Kidney (tissue), 14 donors: Measurements from ENCODE around the gene WFDC1. TPM values are rescaled to one million over a fixed set of nuclear protein-coding genes. Genes with fewer than 3 reads are reported as not detected.

Experiments
- DNase-seq, 5 donors: peaks; one replicate each; pipeline ENCODE4 v3.0.0-alpha.2; 2013 to 2020
- FAIRE-seq: peaks from 2 replicates; lab custom pipeline; 2012; peaks lifted over from hg19 to GRCh38; lab: Jason Lieb, UNC
- H3K27ac ChIP-seq, 2 donors: one replicate each; pipeline ENCODE4 v1.7.0; 2013; ENCODE audit warnings: low read depth in 2 of 2, low read length in 2 of 2, inconsistent platforms in 1 of 2
- H3K27me3 ChIP-seq: one replicate; pipeline ENCODE4 v1.7.1; 2013; ENCODE audit warnings: low read length, inconsistent platforms; ENCODE audit not compliant: control insufficient read depth, insufficient read depth
- H3K36me3 ChIP-seq, 3 donors: one replicate each; pipeline versions ENCODE4 v1.7.0 to v1.7.1; 2013; ENCODE audit warnings: low read length in 3 of 3, control low read depth in 1 of 3, inconsistent platforms in 1 of 3; ENCODE audit not compliant: insufficient read depth in 3 of 3, control insufficient read depth in 2 of 3
- H3K4me1 ChIP-seq, 3 donors: one replicate each; pipeline versions ENCODE4 v1.7.0 to v1.7.1; 2013; ENCODE audit warnings: low read length in 3 of 3, inconsistent platforms in 1 of 3, low read depth in 1 of 3; ENCODE audit not compliant: control insufficient read depth in 2 of 3, insufficient read depth in 2 of 3
- H3K4me3 ChIP-seq, 3 donors: one replicate each; pipeline versions ENCODE4 v1.7.0 to v1.8.1; 2013; ENCODE audit warnings: low read length in 3 of 3, control low read depth in 1 of 3, inconsistent platforms in 1 of 3
- H3K9ac ChIP-seq, 3 donors: one replicate each; pipeline versions ENCODE4 v1.7.0 to v1.7.1; 2013; ENCODE audit warnings: low read length in 3 of 3, control low read depth in 1 of 3, inconsistent platforms in 1 of 3
- H3K9me3 ChIP-seq, 3 donors: one replicate each; pipeline versions ENCODE4 v1.7.0 to v1.7.1; 2013; ENCODE audit warnings: low read length in 3 of 3, control low read depth in 1 of 3, inconsistent platforms in 1 of 3; ENCODE audit not compliant: control insufficient read depth in 2 of 3, insufficient read depth in 1 of 3
- intact Hi-C: fragments of 100-400 bp; cut with DNase I; formaldehyde crosslinking; loops from one replicate; pipeline ENCODE4 v1.11.1; 2022
- polyA plus RNA-seq: library from polyadenylated mRNA; stranded (reverse); fragments of 350-450 nt; fragmentation: Illumina TruSeq; extraction: RNeasy Lipid Tissue Mini Kit (QIAGEN cat#74804); gene quantifications from one replicate; pipeline ENCODE4 v1.2.3, GENCODE V29; 2014; ENCODE audit warnings: low read depth, low replicate concordance; ENCODE audit not compliant: insufficient read depth
- total RNA-seq: library from RNA; stranded (reverse); fragmentation: NEBNext Ultra II Directional; extraction: Animal tissue kit (Norgen Biotek cat#: 25700); gene quantifications from one replicate; pipeline ENCODE4 v1.2.1, GENCODE V29; 2021
- TF ChIP-seq, protein P1 (sequence below): IDR thresholded peaks from 3 replicates; pipeline ENCODE4 v1.5.1; 2012; ENCODE audit warnings: mild to moderate bottlenecking, moderate library complexity, borderline replicate concordance; ENCODE audit not compliant: insufficient read depth; ENCODE audit errors: extremely low read depth
- donor health status: control.
- donor health status: control.
- donor health status: control.
- donor health status: control.
- donor health status: control.
- donor health status: DM: yes; HTN: yes; CAD: no.
- donor health status: Normal renal cell carcinoma (clear cell type).

Gene WFDC1
- total and polyA plus RNA-seq, 2 donors from 2014 or later, result 11.1 to 34.8 TPM

DNA sequence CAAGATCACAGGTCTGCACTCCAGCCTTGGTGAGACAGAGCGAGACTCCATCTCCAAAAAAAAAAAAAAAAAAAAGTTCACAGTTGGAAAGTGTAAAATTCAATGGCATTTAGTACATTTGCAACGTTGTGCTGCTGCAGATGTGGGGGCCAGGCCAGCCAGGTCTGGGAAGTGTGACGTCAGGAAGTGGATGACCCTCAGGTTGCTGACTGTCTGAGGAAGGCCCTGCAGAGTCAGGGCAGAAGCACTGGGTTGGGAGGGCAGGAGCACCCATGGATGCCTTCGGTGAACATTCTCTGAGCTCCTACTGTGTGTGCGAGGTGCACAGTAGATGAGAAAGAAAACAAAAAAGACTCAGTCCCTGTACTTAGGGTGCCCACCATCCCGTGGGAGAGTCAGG is 12.1 kb upstream of the WFDC1 start:
- H3K4me1 ChIP-seq, result peaks cover 0 to 19% (median 10%) of the 10 kb centered on the region in 3 donors
- H3K4me3 ChIP-seq, result no peak overlapping the region
- no peaks in the 10 kb centered on the region for H3K9me3 ChIP-seq
- DNase-seq (peak in 1 of 5 donors; percentile 74), FAIRE-seq (no peak)
- intact Hi-C loops, result no loop called here
- H3K27me3 ChIP-seq, result no peaks in the 10 kb centered on the region
- no peak overlapping the region for H3K27ac ChIP-seq
- TF ChIP-seq, protein P1, sequence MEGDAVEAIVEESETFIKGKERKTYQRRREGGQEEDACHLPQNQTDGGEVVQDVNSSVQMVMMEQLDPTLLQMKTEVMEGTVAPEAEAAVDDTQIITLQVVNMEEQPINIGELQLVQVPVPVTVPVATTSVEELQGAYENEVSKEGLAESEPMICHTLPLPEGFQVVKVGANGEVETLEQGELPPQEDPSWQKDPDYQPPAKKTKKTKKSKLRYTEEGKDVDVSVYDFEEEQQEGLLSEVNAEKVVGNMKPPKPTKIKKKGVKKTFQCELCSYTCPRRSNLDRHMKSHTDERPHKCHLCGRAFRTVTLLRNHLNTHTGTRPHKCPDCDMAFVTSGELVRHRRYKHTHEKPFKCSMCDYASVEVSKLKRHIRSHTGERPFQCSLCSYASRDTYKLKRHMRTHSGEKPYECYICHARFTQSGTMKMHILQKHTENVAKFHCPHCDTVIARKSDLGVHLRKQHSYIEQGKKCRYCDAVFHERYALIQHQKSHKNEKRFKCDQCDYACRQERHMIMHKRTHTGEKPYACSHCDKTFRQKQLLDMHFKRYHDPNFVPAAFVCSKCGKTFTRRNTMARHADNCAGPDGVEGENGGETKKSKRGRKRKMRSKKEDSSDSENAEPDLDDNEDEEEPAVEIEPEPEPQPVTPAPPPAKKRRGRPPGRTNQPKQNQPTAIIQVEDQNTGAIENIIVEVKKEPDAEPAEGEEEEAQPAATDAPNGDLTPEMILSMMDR, result no peak
- H3K9ac ChIP-seq, result no peak overlapping the region
- H3K36me3 ChIP-seq, result no peaks in the 10 kb centered on the region

DNA sequence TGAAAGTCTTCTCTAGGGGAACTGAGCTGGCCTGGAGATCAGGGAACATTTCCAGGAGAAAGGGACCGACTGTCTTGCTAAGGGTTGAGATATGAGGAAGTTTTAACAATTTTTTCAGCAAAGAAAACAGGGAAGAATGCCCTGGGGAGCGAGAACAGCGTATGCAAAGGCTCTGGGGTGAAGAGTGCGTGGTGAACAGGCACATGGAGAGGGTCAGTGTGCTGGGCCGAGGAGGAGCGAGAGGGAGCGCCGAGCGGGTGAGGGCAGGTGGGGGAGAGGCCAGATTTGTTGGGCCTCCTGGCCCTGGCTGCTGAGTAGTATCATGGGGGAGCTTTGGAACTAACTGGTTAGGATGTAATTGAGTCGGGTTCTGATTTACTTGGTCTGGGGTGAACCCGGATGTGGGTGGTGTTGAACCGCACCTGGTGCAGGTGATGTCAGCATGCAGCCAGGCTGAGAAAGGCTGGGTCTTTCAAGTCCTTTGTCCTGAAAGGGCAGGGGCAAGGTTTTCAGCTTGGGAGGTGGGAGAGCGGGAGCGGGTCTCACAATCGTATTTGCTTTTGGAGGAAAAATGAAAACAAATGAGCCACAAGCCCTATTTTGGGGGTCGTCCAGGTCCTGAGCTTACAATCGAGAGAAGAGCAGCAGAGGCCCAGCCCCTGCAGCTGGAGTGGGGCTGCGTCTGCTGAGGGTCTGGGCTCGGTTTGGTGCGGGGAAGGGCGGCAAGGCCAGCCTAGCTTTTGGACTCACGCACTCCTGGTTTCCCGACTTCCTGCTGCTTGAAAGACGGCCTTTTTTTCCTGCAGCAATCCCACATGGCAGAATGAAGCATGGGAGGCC is 11.1 kb upstream of the WFDC1 start:
- DNase-seq (peak in 2 of 5 donors; percentile 47 to 82), FAIRE-seq (no peak)
- Histone ChIP-seq H3K4me3 (no peak overlapping the region), H3K36me3 (no peaks in the 10 kb centered on the region), H3K27ac (peak overlapping the region in 1 of 2 donors; percentile 15), H3K9ac (no peak overlapping the region), H3K4me1 (peaks cover 0 to 19% (median 10%) of the 10 kb centered on the region in 3 donors), H3K9me3 (no peaks in the 10 kb centered on the region), H3K27me3 (no peaks in the 10 kb centered on the region)
- TF ChIP-seq, protein P1, result no peak
- intact Hi-C loops, result no loop called here

DNA sequence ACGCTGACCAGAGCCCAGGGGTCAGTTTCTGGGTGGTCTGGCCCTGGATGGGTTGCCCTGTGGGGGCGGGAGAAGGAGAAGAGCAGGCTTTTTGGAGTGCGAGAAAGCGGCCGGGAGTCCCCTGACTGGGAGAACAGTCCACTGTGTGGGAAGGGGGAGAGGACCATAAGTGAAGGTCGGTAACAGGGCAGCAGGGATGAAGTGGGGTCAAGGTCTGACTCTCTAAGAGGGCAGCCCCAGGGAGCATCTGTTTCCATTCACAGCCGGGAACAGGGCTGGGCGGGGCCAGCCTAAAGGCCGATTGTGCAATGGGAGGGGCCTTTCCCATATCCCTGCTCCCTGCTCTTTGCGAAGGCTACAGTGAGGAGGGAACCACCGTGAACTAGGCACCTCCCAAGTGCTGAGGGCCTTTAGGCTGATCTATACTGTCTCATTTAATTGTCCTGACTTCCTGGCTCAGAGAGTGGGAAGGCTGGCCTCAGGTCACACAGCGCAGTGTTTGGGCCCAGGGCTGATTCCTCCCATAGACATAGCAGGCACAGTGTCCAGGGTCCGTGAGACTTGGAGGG is 10.4 kb upstream of the WFDC1 start:
- H3K27ac ChIP-seq, result no peak overlapping the region
- peak in 4 of 5 donors; percentile 56 to 94 (median 72) for DNase-seq

More for the DNA sequence above, 10.4 kb upstream of the WFDC1 start:
- H3K27me3 ChIP-seq, result no peaks in the 10 kb centered on the region
- no peak overlapping the region for H3K4me3 ChIP-seq
- no peak for FAIRE-seq
- peaks cover 0 to 19% (median 10%) of the 10 kb centered on the region in 3 donors for H3K4me1 ChIP-seq
- no peaks in the 10 kb centered on the region for H3K36me3 ChIP-seq
- H3K9me3 ChIP-seq, result no peaks in the 10 kb centered on the region
- no peak overlapping the region for H3K9ac ChIP-seq
- intact Hi-C loops, result no loop called here
- TF ChIP-seq, protein P1, result no peak
